Activated T-helper 1 cell treated with anti-CD3 and anti-CD28 coated beads, Interleukin-12 subunit alpha, Interleukin-12 subunit beta, Interleukin-2, Interleukin-4 antibody, amounts not matched to agents 30 ng/mL and 10 ng/mL and 1 ng/mL, durations not matched to agents 14 hours and 24 hours and 36 hours (primary cell): ENCODE data around the gene ALG3. TPM values are rescaled to one million over a fixed set of nuclear protein-coding genes. Genes with fewer than 3 reads are reported as not detected.

Experiments used
- DNase-seq: peaks from one replicate; pipeline ENCODE4 v3.0.0; 2021; ENCODE audit warnings: low spot score
- H3K27ac Mint-ChIP-seq: one replicate; pipeline ENCODE4 v1.8.0; 2021; ENCODE audit warnings: mild to moderate bottlenecking, mixed read lengths
- H3K27me3 Mint-ChIP-seq: one replicate; pipeline ENCODE4 v1.8.0; 2022; ENCODE audit warnings: mild to moderate bottlenecking, moderate library complexity, mixed read lengths; ENCODE audit not compliant: insufficient read depth
- H3K36me3 Mint-ChIP-seq: one replicate; pipeline ENCODE4 v1.8.0; 2021; ENCODE audit warnings: low read depth, mixed read lengths
- H3K4me1 Mint-ChIP-seq: one replicate; pipeline ENCODE4 v1.8.0; 2021; ENCODE audit warnings: low read depth, mixed read lengths
- H3K4me3 Mint-ChIP-seq: one replicate; pipeline ENCODE4 v1.8.0; 2021; ENCODE audit warnings: mild to moderate bottlenecking, moderate library complexity, mixed read lengths
- H3K9me3 Mint-ChIP-seq: one replicate; pipeline ENCODE4 v1.8.0; 2021; ENCODE audit warnings: mixed read lengths
- intact Hi-C: fragments of 100-400 bp; cut with micrococcal nuclease; formaldehyde crosslinking; loops from one replicate; pipeline ENCODE4 v1.15.1; 2024
- total RNA-seq: library from RNA; stranded (reverse); gene quantifications from 2 replicates; pipeline ENCODE4 v1.2.3, GENCODE V29; 2022

ALG3 gene
- total RNA-seq: 86.7 and 89.3 TPM in 2 replicates

DNA sequence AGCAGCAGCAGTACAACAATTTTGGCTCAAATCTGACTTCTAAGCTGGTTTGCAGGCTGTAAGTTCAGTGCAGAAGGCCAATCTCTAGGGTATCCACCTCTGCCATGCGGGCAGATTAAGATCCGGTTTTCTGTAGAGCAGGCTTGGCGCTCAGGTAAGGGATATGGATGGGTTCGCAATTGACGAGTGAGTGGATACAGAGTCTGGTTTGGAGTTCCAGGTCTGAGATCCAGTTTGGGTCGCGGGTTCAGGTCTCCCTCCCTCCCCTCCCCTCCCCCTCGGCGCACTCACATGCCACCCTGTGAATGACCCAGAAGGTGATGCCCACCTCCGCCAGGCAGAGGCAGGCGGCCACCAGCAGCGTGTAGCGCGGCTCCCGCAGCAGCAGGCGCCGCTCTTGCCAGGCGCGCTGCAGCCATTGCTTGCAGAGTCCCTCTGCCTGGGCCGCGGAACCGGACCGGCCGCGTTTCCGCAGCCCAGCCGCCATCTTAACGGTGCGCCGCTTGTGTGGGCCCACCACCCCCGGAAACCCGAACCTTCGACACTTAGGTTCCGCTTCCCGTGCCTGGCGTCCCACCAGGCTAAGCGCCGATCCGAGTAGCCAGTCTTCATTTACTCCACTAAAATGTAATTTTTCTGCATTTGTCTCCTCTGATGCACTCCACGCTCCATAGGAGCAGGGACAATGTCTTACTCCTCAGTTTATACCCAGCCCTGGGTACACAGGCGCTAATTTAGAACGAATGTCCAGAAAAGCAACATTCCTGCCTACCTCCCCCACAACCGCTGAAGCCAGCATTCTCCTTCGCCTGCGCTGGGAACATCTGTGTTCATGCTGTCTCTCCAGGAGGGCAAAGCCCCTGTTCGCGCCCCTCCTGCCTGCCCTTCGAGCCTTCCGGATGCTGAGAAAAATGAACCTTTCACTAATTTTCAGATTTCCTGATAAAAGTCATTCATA, at the start of gene ALG3:
Gene ALG3 (minus strand): TSS at position 509 of the 958 bp plus-strand sequence. CDS start 22 bp downstream, at position 487.
- H3K9me3 Mint-ChIP-seq: no peaks in the 10 kb centered on the region
- DNase-seq: peak; percentile 85
- peak within 1 kb of the TSS; percentile 97 for H3K27ac Mint-ChIP-seq
- H3K27me3 Mint-ChIP-seq: no peaks in the 10 kb centered on the region
- peak within 1 kb of the TSS; percentile 93 for H3K4me3 Mint-ChIP-seq
- H3K36me3 Mint-ChIP-seq: peaks cover 17% of the 10 kb centered on the region
- peaks cover 17% of the 10 kb centered on the region for H3K4me1 Mint-ChIP-seq
- intact Hi-C loops: loop anchor here (1.0 to 10.0 kb wide), 12 partner anchors 13 to 612 kb away; partner anchors contain the start of genes ABCF3, AP2M1, CAMK2N2 and DVL3

DNA sequence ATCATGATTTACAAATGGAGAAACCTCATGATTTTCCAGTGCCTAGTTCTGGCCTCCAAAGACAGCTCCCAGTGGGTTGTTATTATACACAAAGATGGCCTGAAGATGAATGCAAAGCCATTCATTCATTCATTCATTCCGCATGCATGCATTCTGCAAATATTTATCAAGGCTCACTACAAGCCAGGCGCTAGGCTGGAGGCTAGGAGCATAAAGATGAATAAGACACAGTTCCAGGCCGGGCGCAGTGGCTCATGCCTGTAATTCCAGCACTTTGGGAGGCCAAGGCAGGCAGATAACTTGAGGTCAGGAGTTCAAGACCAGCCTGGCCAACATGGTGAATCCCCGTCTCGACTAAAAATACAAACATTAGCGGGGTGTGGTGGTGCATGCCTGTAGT, 47.9 kb upstream of the ALG3 start:
- peak overlapping the region; percentile 29 for H3K27ac Mint-ChIP-seq
- peak overlapping the region; percentile 53 for H3K4me3 Mint-ChIP-seq
- peaks cover 8% of the 10 kb centered on the region for H3K27me3 Mint-ChIP-seq
- peaks cover 18% of the 10 kb centered on the region for H3K36me3 Mint-ChIP-seq
- peaks cover 21% of the 10 kb centered on the region for H3K4me1 Mint-ChIP-seq
- intact Hi-C loops: loop anchor here (10.0 kb wide), 1 partner anchor 852 kb away; no protein-coding TSS in a partner anchor
- no peaks in the 10 kb centered on the region for H3K9me3 Mint-ChIP-seq
- no peak for DNase-seq

DNA sequence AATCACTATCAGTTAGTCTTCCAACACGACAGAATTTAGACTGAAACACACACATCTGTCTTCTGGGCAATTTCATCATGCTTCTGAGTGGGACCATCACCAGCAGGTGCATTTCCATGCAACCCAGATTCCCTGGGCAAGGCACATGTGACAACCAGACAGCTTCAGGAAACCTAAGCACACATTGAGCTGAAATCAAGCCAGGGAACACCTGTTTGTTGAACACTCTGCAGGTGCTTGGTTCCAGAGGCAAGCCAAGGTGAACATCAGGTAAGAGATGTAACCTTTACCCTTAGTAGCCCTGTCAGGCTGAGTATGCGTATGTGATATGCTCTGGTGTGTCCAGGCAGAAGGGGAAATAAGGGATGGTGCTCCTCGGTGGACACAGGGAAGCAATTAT, 47.0 kb upstream of the ALG3 start:
- Mint-ChIP-seq H3K4me3 (no peak overlapping the region), H3K4me1 (peaks cover 17% of the 10 kb centered on the region), H3K36me3 (peaks cover 13% of the 10 kb centered on the region), H3K9me3 (no peaks in the 10 kb centered on the region), H3K27me3 (peaks cover 8% of the 10 kb centered on the region), H3K27ac (no peak overlapping the region)
- no peak for DNase-seq
- intact Hi-C loops: loop anchor here (10.0 kb wide), 1 partner anchor 851 kb away; no protein-coding TSS in a partner anchor

DNA sequence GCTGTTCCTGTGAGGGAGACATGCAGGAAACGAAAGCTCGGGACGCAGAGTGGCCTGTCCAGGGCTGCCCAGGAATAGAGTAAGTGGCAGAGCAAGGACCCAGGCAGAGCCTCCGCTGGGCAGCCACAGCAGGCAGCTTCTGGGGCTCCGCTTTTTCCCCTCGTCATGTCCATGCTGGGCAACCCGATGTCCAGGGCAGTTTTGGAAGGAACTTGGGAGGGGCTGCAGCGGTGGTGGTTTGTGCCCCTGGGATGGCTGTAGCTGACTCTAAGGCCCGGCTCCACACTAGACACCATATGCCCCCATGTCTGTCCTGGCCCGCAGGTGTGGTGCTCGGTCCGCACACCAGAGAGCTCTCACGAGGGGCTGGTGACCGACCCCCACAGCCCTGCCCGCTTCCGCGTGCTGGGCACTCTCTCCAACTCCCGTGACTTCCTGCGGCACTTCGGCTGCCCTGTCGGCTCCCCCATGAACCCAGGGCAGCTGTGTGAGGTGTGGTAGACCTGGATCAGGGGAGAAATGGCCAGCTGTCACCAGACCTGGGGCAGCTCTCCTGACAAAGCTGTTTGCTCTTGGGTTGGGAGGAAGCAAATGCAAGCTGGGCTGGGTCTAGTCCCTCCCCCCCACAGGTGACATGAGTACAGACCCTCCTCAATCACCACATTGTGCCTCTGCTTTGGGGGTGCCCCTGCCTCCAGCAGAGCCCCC, 43.1 kb upstream of the ALG3 start:
- Mint-ChIP-seq H3K27ac (no peak overlapping the region), H3K4me1 (peaks cover 7% of the 10 kb centered on the region), H3K9me3 (no peaks in the 10 kb centered on the region), H3K36me3 (no peaks in the 10 kb centered on the region), H3K4me3 (no peak overlapping the region), H3K27me3 (peaks cover 11% of the 10 kb centered on the region)
- DNase-seq: no peak
- intact Hi-C loops: loop anchor here (10.0 kb wide), 1 partner anchor 847 kb away; no protein-coding TSS in a partner anchor

DNA sequence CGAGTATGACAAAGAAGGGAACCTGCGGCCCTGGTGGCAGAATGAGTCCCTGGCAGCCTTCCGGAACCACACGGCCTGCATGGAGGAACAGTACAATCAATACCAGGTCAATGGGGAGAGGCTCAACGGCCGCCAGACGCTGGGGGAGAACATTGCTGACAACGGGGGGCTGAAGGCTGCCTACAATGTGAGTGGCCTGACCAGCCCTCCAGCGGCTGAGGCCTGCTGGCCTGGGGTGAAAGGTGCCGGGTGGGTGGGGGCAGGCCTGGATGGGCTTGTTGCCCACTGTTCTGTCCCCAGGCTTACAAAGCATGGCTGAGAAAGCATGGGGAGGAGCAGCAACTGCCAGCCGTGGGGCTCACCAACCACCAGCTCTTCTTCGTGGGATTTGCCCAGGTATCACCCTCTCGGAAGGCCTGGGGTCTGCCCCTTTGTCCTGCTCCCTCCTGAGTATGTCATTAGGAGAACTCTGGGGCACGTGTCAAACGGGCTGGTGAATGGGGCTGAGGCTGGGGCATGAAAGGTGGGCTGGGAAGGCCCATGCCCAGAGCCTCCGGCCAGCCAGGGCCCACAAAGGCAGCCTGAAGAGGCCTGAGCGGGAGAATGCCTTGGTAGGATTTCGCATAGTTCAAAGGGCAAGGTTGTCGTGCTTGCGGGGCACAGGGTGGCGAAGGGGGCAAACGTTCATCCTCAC, 42.4 kb upstream of the ALG3 start:
- Mint-ChIP-seq H3K27ac (no peak overlapping the region), H3K27me3 (peaks cover 10% of the 10 kb centered on the region), H3K4me3 (no peak overlapping the region), H3K36me3 (no peaks in the 10 kb centered on the region), H3K9me3 (no peaks in the 10 kb centered on the region), H3K4me1 (peaks cover 7% of the 10 kb centered on the region)
- intact Hi-C loops: loop anchor here (10.0 kb wide), 1 partner anchor 846 kb away; no protein-coding TSS in a partner anchor
- DNase-seq: no peak

DNA sequence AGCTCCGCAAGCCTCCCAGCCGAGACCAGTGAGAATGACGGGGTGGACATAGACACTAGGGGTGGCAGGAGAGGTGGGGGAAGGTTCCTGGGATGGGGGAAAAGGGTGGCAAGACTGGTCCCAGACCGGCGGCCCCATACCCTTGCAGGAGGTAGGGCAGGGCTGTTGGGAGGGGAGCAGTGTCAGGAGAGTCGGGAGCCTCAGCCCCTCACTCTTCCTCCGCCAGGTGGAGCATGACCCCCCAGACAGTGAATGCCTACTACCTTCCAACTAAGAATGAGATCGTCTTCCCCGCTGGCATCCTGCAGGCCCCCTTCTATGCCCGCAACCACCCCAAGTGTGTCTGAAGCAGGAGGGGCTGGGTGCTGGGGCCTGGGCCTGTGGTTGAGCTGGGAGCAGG, 41.6 kb upstream of the ALG3 start:
- H3K27me3 Mint-ChIP-seq: peaks cover 10% of the 10 kb centered on the region
- H3K4me3 Mint-ChIP-seq: no peak overlapping the region
- DNase-seq: no peak
- H3K9me3 Mint-ChIP-seq: no peaks in the 10 kb centered on the region
- H3K36me3 Mint-ChIP-seq: no peaks in the 10 kb centered on the region
- intact Hi-C loops: loop anchor here (10.0 kb wide), 1 partner anchor 846 kb away; no protein-coding TSS in a partner anchor
- no peak overlapping the region for H3K27ac Mint-ChIP-seq
- peaks cover 7% of the 10 kb centered on the region for H3K4me1 Mint-ChIP-seq

DNA sequence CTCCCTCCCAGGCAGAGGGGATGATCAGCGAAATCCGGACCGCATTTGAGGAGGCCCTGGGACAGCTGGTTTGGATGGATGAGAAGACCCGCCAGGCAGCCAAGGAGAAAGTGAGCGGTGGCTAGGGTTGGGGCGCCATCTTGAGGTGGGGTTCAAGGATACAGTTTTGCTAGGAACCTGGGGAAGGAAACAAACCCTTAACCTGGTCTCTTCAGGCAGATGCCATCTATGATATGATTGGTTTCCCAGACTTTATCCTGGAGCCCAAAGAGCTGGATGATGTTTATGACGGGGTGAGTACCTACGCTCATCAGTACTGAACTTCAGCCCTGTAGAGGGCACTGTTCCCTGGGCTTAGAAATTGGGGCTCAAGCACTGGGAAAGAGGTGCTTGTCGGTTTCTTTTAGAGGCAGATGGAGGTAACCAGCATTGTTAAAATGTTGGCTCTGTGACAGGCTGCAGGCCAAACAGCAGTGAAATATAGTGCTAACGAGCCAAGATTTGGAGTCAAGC, 40.7 kb upstream of the ALG3 start:
- Mint-ChIP-seq H3K9me3 (no peaks in the 10 kb centered on the region), H3K27me3 (peaks cover 10% of the 10 kb centered on the region), H3K27ac (no peak overlapping the region), H3K4me1 (peaks cover 7% of the 10 kb centered on the region), H3K36me3 (no peaks in the 10 kb centered on the region), H3K4me3 (no peak overlapping the region)
- peak; percentile 46 for DNase-seq
- intact Hi-C loops: loop anchor here (1.0 to 2.0 kb wide), 4 partner anchors 39 to 394 kb away; partner anchors contain the start of gene ABCC5

DNA sequence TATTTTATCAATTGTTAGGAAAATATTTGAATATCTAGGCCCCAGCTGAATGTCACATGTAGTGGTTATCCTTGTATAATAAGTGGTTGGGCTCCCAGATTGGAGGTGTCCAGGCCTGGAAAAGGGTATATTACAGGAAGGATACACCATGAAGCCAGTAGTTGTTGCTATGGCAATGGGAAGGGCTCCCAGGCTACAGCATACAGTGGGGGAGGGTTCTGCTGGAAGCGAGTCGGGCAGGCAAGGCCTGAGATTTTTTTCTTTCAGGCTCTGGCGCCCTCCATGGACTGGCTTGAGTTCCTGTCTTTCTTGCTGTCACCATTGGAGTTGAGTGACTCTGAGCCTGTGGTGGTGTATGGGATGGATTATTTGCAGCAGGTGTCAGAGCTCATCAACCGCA, 35.9 kb upstream of the ALG3 start:
- intact Hi-C loops: no loop called here
- Mint-ChIP-seq H3K4me1 (peaks cover 7% of the 10 kb centered on the region), H3K9me3 (no peaks in the 10 kb centered on the region), H3K27me3 (peaks cover 10% of the 10 kb centered on the region), H3K27ac (no peak overlapping the region), H3K36me3 (no peaks in the 10 kb centered on the region), H3K4me3 (no peak overlapping the region)
- DNase-seq: no peak

DNA sequence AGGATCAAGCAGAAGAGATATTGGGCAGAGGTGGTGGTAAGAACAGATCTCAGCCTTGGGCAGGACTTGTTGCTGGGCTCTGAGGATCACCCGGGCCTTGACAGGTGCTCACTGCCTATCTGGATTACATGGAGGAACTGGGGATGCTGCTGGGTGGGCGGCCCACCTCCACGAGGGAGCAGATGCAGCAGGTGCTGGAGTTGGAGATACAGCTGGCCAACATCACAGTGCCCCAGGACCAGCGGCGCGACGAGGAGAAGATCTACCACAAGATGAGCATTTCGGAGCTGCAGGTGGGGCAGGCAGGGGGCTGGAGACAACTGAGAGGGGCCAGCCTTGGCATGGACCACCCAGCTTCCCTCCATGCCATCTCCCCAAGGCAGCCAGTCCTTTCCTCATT, 34.9 kb upstream of the ALG3 start:
- Mint-ChIP-seq H3K27ac (no peak overlapping the region), H3K4me3 (no peak overlapping the region), H3K27me3 (peaks cover 8% of the 10 kb centered on the region), H3K4me1 (no peaks in the 10 kb centered on the region), H3K36me3 (no peaks in the 10 kb centered on the region), H3K9me3 (no peaks in the 10 kb centered on the region)
- DNase-seq: no peak
- intact Hi-C loops: no loop called here

DNA sequence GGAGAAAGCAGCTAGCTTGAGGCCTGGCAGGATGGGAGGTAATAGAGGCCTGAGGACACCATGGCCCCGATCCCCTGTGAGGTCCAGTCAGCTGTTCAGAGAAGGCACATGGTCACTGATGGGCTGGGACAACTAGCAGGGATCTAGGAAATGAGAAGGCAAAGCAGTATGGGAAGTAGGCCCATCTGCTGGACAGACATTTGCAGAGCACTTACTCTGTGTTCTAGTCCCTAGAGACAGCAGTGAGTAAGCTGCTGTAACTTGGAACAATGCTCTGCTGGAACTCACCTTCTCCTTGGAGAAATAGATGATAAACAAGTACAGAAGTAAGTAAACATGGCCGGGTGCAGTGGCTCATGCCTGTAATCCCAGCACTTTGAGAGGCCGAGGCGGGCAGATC, 34.2 kb upstream of the ALG3 start:
- intact Hi-C loops: no loop called here
- peaks cover 11% of the 10 kb centered on the region for H3K27me3 Mint-ChIP-seq
- no peak overlapping the region for H3K4me3 Mint-ChIP-seq
- H3K9me3 Mint-ChIP-seq: no peaks in the 10 kb centered on the region
- no peak overlapping the region for H3K27ac Mint-ChIP-seq
- no peaks in the 10 kb centered on the region for H3K4me1 Mint-ChIP-seq
- H3K36me3 Mint-ChIP-seq: no peaks in the 10 kb centered on the region
- DNase-seq: no peak

DNA sequence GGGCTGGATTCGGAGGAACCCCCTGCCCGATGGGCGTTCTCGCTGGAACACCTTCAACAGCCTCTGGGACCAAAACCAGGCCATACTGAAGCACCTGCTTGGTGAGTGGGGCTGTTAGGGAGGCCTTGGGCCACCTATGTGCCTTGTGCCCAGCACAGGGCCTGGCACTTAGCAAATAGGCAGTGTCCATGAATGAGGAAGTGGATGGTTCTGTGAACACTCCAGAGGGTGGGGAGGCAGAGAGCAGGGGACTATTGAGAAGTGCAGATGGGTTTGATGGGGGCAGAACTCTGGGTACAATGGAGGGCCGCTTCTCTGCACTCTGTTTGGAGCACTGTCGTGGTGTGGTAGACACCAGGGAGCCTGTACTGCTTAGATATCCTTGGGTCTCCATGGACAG, 28.6 kb upstream of the ALG3 start:
- intact Hi-C loops: no loop called here
- Mint-ChIP-seq H3K4me1 (no peaks in the 10 kb centered on the region), H3K9me3 (no peaks in the 10 kb centered on the region), H3K36me3 (no peaks in the 10 kb centered on the region), H3K27ac (no peak overlapping the region), H3K27me3 (peaks cover 35% of the 10 kb centered on the region), H3K4me3 (no peak overlapping the region)
- DNase-seq: no peak
